GM13976 (cell line): ENCODE results near the gene DOK1.

ENCODE experiments used
- DNase-seq: peaks from one replicate; pipeline ENCODE4 v3.0.0; 2012; ENCODE audit warnings: low spot score
- CTCF ChIP-seq: IDR thresholded peaks from 2 replicates; pipeline ENCODE4 v1.5.1; 2012; ENCODE audit warnings: borderline replicate concordance, mild to moderate bottlenecking; ENCODE audit not compliant: insufficient read depth; ENCODE audit errors: extremely low read depth, missing control alignments, control extremely low read depth
- in situ Hi-C: fragments of 300-500 bp; cut with MboI; formaldehyde crosslinking; loops from one replicate; pipeline ENCODE4 v1.12.0; 2022; ENCODE audit warnings: low sequenced_read_pairs, mixed read lengths, inconsistent platforms; ENCODE audit not compliant: unreplicated experiment

Gene DOK1

DNA sequence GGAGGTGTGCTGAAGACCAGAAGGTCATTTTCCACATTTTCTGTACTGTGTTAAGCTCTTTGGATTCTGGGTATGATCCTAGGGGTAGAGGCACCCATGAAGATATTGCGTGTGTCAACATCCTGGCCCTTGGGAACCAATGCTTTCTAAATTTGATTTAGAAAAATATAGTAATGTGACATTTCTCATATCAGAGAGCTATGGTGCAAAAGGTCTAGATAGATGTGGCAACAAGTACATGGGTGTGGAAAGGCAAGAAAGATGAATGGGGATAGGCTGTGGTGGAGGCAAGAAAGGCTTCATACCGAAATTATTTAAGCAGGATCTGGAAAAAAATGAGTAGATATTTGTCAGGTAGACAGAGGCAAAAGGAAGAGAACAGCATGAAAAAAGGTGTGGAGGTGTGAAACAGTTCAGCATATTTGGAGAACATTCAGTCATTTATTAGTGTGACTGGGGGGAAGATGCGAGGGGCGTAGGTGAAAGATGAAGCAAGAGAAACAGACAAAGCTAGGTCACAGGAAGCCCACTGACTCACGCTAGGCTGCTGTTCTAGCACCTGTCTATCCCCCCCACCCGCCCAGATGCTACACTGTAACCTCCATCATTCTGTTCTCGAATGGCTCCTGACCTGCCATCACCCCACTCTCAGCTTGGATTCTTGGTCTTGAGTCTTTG is 11.7 kb downstream of the DOK1 start:
- in situ Hi-C loops: no loop called here
- no peak for DNase-seq
- no peak for TF ChIP-seq CTCF

- in situ Hi-C loops: no loop called here
These were observed 12.2 kb downstream of the DOK1 start for GRCh38 chr2:74566754-74567085.

DNA sequence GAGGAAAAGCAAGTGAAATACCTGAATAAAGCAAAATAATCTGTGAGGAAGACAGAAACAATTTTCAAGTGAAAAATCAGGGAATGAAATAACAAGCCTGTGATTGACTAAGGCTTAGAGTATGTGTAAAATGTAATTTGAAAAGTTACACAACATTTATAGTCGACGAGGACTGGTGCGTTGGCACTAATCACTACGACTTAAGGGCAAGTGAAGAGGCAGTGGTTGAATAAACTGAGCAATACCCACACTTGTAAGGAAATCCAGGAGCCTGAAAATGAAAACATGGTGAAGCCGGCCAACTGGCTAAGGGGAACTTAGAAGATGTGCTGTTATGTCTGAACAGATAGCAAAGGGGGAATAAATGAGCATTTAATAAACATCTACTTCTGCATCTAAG is 13.4 kb downstream of the DOK1 start:
- in situ Hi-C loops: no loop called here
- DNase-seq: no peak
- no peak for TF ChIP-seq CTCF

More at GRCh38 chr2:74566754-74567085, 12.2 kb downstream of the DOK1 start:
- TF ChIP-seq CTCF: no peak
- no peak for DNase-seq

- TF ChIP-seq CTCF: no peak
- no peak for DNase-seq
- in situ Hi-C loops: no loop called here
These were observed 15.2 kb downstream of the DOK1 start for GRCh38 chr2:74569686-74570085.

DNA sequence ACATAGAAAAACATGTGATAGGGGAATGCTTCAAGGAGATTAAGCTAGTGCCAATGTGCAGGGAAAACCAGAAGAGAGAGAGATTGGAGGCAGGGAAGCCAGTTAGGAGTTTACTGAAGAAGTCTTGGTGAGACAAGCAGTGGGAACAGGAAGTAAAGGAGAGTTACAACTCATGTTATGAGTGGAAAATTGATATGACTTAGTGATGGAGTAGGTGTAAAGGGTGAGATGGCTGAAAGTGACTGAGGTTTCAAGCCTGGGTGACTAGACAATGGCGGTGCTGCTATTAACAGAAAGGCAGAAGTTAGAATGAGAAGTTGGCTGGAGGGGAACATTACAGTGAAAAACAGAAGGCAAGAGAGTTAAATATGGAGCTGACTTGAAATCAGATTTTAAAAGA is 16.5 kb downstream of the DOK1 start:
- peak; percentile 70 for DNase-seq
- in situ Hi-C loops: no loop called here
- TF ChIP-seq CTCF: no peak

GRCh38 chr2:74572178-74572925 is 17.8 kb downstream of the DOK1 start:
- in situ Hi-C loops: no loop called here
- TF ChIP-seq CTCF: peak; percentile 24
- no peak for DNase-seq
